Upper lobe of left lung (tissue), 6 donors: ENCODE measurements around the gene NBL1. TPM values are rescaled to one million over a fixed set of nuclear protein-coding genes. Genes with fewer than 3 reads are reported as not detected.
A peak's percentile ranks its signal among the peaks of the same experiment; 100 is the strongest.

ENCODE experiments used
- ATAC-seq, 2 donors: fragments of 200-7000 bp; cut with Tn5 transposase; one replicate each; pipeline ENCODE4 v1.9.1; 2022; ENCODE audit warnings: mild to moderate bottlenecking in 2 of 2, moderate library complexity in 2 of 2; ENCODE audit not compliant: low FRiP score in 2 of 2
- DNase-seq, 2 donors: peaks; one replicate each; pipeline ENCODE4 v3.0.0-alpha.2; 2019 to 2020
- H3K27ac ChIP-seq, 4 donors: fragments of 200-600 bp; sonication (generic); one replicate each; pipeline ENCODE4 v1.5.1; 2016 to 2019
- H3K27me3 ChIP-seq, 4 donors: fragments of 200-600 bp; sonication (generic); one replicate each; pipeline ENCODE4 v1.5.1; 2017 to 2019
- H3K36me3 ChIP-seq, 4 donors: fragments of 200-600 bp; sonication (generic); one replicate each; pipeline ENCODE4 v1.5.1; 2016 to 2019
- H3K4me1 ChIP-seq, 4 donors: fragments of 200-600 bp; sonication (generic); one replicate each; pipeline ENCODE4 v1.5.1; 2018 to 2019
- H3K4me3 ChIP-seq, 4 donors: fragments of 200-600 bp; sonication (generic); one replicate each; pipeline ENCODE4 v1.5.1; 2017 to 2019; ENCODE audit warnings: mild to moderate bottlenecking in 2 of 4, moderate library complexity in 1 of 4
- H3K9me3 ChIP-seq, 4 donors: fragments of 200-600 bp; sonication (generic); one replicate each; pipeline ENCODE4 v1.5.1; 2018 to 2019
- CTCF ChIP-seq, 6 experiments: fragments of 450-650 bp in 4 of 6; fragments of 200-600 bp in 2 of 6; sonication (generic) in 2 of 6; IDR thresholded peaks; one replicate each; pipeline ENCODE4 v1.5.1; 2016 to 2019; ENCODE audit warnings: antibody characterized with exemption in 6 of 6
- EP300 ChIP-seq, 4 donors: sonication (generic); formaldehyde crosslinking; IDR thresholded peaks; one replicate each; pipeline ENCODE4 v1.5.1; 2017; ENCODE audit warnings: antibody characterized with exemption in 4 of 4, control low read depth in 2 of 4
- POLR2A ChIP-seq, 4 donors: fragments of 450-650 bp; IDR thresholded peaks; one replicate each; pipeline ENCODE4 v1.5.1; 2016 to 2017; ENCODE audit warnings: antibody characterized with exemption in 4 of 4, mild to moderate bottlenecking in 2 of 4
- POLR2AphosphoS5 ChIP-seq, 2 donors: sonication (generic); formaldehyde crosslinking; IDR thresholded peaks; one replicate each; pipeline ENCODE4 v1.5.1; 2017; ENCODE audit warnings: antibody characterized with exemption in 2 of 2
- WGBS, 2 donors: methylation state at CpG; one replicate each; pipeline ENCODE4 v1.1.5; 2017 to 2018; 5-methylcytosine and 5-hydroxymethylcytosine counted together
- total RNA-seq, 6 donors: library from RNA; depleted of rRNA in 4 of 6; stranded (reverse); fragments of >200 nt in 4 of 6; gene quantifications; one replicate each; pipeline versions ENCODE4 v1.1.0 to v1.2.1, GENCODE V29; 2016 to 2021
- donor health status: DM: no; HTN: no; CAD: no; lungs with moderate emphysema.
- donor health status: DM: no; HTN: yes; CAD: no; lungs with severe emphysema.

The NBL1 gene
- total RNA-seq, 6 donors from 2014 or later, result 40.9 to 190 (median 105) TPM

GRCh38 chr1:19662313-19662712, 18.2 kb downstream of the NBL1 start:
- Histone ChIP-seq H3K27me3 (peaks cover 0 to 25% (median 16%) of the 10 kb centered on the region in 4 donors), H3K4me1 (peaks cover 7 to 25% (median 12%) of the 10 kb centered on the region in 4 donors), H3K9me3 (no peaks in the 10 kb centered on the region), H3K36me3 (no peaks in the 10 kb centered on the region), H3K4me3 (no peak overlapping the region), H3K27ac (no peak overlapping the region)
- no peak for ATAC-seq
- DNase-seq, result no peak
- no peak for TF ChIP-seq CTCF (IDR thresholded peaks at IDR 0.05)
- TF ChIP-seq POLR2AphosphoS5 (IDR thresholded peaks at IDR 0.05), result no peak
- TF ChIP-seq POLR2A (IDR thresholded peaks at IDR 0.05), result no peak
- no peak for TF ChIP-seq EP300 (IDR thresholded peaks at IDR 0.05)
- WGBS, 2 donors, result 54 to 66% methylated on average over 3 of the region's 3 CpGs

- peak within 1 kb of the TSS in 3 of 4 donors; percentile 25 to 31 (median 27) for H3K4me3 ChIP-seq
- ATAC-seq, result no peak
- H3K9me3 ChIP-seq, result no peaks in the 10 kb centered on the region
- WGBS, 2 donors, result 28 to 43% methylated on average over 1 to 4 of the region's 80 CpGs
- peaks cover 7 to 23% (median 12%) of the 10 kb centered on the region in 4 donors for H3K4me1 ChIP-seq
- DNase-seq, result peak in 1 of 2 donors; percentile 84
- H3K27me3 ChIP-seq, result peaks cover 0 to 25% (median 16%) of the 10 kb centered on the region in 4 donors
- TF ChIP-seq EP300 (IDR thresholded peaks at IDR 0.05) (no peak), POLR2A (IDR thresholded peaks at IDR 0.05) (no peak), POLR2AphosphoS5 (IDR thresholded peaks at IDR 0.05) (no peak), CTCF (IDR thresholded peaks at IDR 0.05) (no peak)
- no peaks in the 10 kb centered on the region for H3K36me3 ChIP-seq
- H3K27ac ChIP-seq, result no peak within 1 kb of the TSS
These were observed 20.5 kb downstream of the NBL1 start, which contains the start of gene HTR6 for GRCh38 chr1:19664453-19665185. Gene HTR6 (plus strand): TSS chr1:19664875. CDS start chr1:19665754, 879 bp downstream.

GRCh38 chr1:19665186-19665495, 21.0 kb downstream of the NBL1 start:
- no peak for TF ChIP-seq POLR2A (IDR thresholded peaks at IDR 0.05)
- DNase-seq, result no peak
- no peaks in the 10 kb centered on the region for H3K36me3 ChIP-seq
- no peak for ATAC-seq
- no peak overlapping the region for H3K27ac ChIP-seq
- H3K9me3 ChIP-seq, result no peaks in the 10 kb centered on the region
- peak overlapping the region in 3 of 4 donors; percentile 25 to 31 (median 27) for H3K4me3 ChIP-seq
- peaks cover 7 to 18% (median 12%) of the 10 kb centered on the region in 4 donors for H3K4me1 ChIP-seq
- peaks cover 0 to 25% (median 16%) of the 10 kb centered on the region in 4 donors for H3K27me3 ChIP-seq
- 5% methylated on average over 4 of the region's 23 CpGs; no CpG with 5 or more reads in 1 of the 2 donors for WGBS, 2 donors

- Histone ChIP-seq H3K36me3 (no peaks in the 10 kb centered on the region), H3K9me3 (no peaks in the 10 kb centered on the region), H3K4me3 (peak overlapping the region in 1 of 4 donors; percentile 27), H3K27ac (no peak overlapping the region), H3K27me3 (peaks cover 0 to 25% (median 16%) of the 10 kb centered on the region in 4 donors), H3K4me1 (peaks cover 7 to 17% (median 12%) of the 10 kb centered on the region in 4 donors)
- DNase-seq (peak in 1 of 2 donors; percentile 78), ATAC-seq (no peak)
- 0 to 17% methylated on average over 1 to 68 of the region's 84 CpGs for WGBS, 2 donors
- no peak for TF ChIP-seq CTCF (IDR thresholded peaks at IDR 0.05)
- TF ChIP-seq EP300 (IDR thresholded peaks at IDR 0.05), result no peak
- no peak for TF ChIP-seq POLR2A (IDR thresholded peaks at IDR 0.05)
- no peak for TF ChIP-seq POLR2AphosphoS5 (IDR thresholded peaks at IDR 0.05)
These were observed 21.7 kb downstream of the NBL1 start for GRCh38 chr1:19665496-19666465.

- no peak for ATAC-seq
These were observed 24.8 kb downstream of the NBL1 start for GRCh38 chr1:19668888-19669287.

More at GRCh38 chr1:19668888-19669287, 24.8 kb downstream of the NBL1 start:
- Histone ChIP-seq H3K27me3 (peaks cover 0 to 25% (median 16%) of the 10 kb centered on the region in 4 donors), H3K4me3 (no peak overlapping the region), H3K36me3 (no peaks in the 10 kb centered on the region), H3K9me3 (no peaks in the 10 kb centered on the region), H3K4me1 (peaks cover 7 to 17% (median 12%) of the 10 kb centered on the region in 4 donors), H3K27ac (no peak overlapping the region)
- TF ChIP-seq CTCF (IDR thresholded peaks at IDR 0.05) (no peak), POLR2AphosphoS5 (IDR thresholded peaks at IDR 0.05) (no peak), EP300 (IDR thresholded peaks at IDR 0.05) (no peak), POLR2A (IDR thresholded peaks at IDR 0.05) (no peak)
- 75 to 78% methylated on average over 8 of the region's 8 CpGs for WGBS, 2 donors
- no peak for DNase-seq
